Stimulated activated CD8-positive, alpha-beta memory T cell treated with anti-CD3 and anti-CD28 coated beads, Interleukin-7, amount 100 ng/mL, for 4 hours (primary cell): ENCODE data around the gene MYOG.

Experiments used
- DNase-seq, 2 donors: peaks; one replicate each; pipeline ENCODE4 v3.0.0-alpha.2; 2020; ENCODE audit warnings: low read depth in 2 of 2

MYOG gene

GRCh38 chr1:203117611-203118575 is 32.1 kb upstream of the MYOG start:
- no peak for DNase-seq

DNA sequence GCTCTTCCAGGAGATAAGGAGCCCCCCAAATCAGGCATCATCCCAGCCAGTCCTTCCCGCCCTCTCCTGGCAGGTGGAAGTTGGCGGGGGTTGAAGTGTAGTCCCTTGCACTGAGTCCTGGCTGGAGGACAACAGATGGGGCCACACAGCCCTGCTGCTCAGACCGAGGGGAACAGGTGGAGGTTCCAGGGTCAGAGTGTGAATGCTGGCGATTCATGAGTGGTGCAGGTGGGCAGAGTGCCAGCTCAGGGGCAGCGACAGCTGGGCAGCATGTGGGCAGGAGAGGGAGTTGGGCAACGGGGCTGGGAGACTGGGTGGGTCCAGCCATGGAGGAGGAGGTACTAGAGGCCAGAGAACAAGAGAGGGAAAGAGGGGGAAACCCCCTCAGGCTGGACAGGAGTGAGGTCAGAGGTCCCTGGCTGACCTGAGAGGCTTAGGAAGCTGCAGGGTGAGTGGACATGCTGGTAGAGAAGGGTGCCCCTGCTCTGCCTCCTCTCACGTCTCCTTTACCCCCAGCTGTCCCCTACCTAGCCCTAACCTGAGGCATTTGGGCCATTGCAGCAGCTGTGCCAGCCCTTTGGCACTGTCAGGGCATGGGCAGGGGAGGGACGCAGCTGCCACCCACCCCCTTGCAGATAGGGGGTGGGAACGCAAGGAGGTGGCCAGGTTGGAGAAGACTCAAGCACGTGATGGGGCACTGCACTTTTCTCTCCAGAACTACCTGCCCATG is 30.4 kb upstream of the MYOG start:
- DNase-seq, result no peak

DNA sequence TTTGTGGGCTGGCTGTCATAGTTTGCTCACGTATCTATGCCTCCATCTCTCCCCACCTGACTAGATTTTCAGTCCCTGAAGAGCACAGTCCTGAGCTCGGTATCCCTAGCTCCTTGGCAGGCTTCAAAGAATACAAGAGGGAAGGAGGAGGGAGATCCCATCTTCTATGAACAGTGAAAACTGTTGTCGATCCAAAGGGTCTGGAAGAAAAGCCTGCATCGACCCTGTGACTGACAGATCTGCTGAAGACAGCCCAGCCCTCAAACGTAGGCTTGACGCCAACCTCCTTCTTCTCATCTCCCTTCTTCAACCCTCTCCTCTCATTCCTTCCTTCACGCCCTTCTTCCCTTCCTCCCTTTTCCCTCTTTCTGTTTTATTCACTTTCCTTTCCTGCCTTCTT is 28.4 kb upstream of the MYOG start:
- DNase-seq, result no peak

DNA sequence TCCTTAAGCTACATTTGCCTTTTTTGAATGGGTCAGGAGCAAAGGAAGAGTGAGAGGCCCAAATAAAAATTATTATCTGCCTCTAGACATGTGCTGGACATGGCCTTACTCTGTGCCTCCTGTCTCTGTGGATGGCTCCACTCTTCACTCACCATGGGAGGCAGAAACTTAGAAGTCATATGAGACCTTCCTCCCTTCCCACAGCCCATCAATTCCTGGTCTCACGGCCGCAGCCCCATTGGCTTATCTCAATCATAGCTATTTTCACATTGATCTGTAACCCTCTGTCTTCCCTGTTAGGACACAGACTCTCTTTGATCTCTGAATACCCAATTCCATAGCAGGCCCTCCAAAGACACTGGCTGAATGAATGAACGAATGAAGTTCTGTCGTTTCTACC is 27.5 kb upstream of the MYOG start:
- DNase-seq, result no peak

DNA sequence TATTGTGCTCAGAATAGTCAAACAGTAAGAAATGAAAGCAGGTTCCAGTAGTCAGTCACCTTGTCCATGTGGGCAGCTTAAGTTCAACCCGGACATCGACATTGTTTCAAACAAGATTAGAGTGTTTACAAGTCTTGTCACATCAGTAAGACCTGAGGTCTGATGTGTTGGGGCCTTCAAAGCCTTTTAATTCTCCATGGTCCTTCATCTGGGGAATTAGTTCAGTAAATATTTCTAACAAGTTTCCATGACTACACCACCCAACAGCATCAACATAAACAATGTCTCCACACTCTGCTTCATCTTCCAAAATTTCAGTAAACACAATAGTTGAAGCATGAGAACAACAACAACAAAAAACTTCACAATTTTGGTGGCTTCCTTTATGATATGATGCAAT is 26.7 kb upstream of the MYOG start:
- no peak for DNase-seq

- DNase-seq, result no peak
Observed at GRCh38 chr1:203104789-203105390, 19.1 kb upstream of the MYOG start.

DNA sequence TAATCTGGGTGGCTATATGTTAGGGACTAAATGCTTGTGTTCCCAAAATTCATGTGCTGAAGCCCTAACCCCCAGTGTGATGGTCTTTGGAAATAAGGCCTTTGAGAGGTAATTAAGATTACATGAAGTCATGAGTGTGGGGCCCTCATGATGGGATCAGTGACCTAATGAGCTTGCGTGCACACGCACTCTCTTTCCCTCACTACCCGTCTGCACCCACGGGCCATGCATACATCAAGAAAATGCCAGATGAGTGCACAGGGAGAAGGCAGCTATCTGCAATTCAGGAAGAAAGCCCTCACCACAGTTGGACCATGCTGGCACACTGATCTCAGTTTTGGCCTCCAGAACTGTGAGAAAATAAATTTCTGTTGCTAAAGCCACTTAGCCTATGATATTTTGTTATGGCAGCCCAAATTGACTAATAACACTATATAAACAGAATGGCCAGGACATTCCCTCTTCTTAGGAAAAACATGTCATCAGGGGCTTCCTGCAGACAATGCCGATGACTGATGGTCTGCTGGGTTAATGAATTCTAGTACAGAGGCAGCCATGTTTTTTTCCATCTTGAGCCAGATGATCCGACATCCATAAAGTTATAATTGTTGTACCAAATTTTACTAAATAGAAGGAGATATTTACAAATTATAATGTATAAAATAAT is 18.1 kb upstream of the MYOG start:
- DNase-seq, result no peak

- DNase-seq, result no peak
Observed at GRCh38 chr1:203103216-203103615, 17.4 kb upstream of the MYOG start.

DNA sequence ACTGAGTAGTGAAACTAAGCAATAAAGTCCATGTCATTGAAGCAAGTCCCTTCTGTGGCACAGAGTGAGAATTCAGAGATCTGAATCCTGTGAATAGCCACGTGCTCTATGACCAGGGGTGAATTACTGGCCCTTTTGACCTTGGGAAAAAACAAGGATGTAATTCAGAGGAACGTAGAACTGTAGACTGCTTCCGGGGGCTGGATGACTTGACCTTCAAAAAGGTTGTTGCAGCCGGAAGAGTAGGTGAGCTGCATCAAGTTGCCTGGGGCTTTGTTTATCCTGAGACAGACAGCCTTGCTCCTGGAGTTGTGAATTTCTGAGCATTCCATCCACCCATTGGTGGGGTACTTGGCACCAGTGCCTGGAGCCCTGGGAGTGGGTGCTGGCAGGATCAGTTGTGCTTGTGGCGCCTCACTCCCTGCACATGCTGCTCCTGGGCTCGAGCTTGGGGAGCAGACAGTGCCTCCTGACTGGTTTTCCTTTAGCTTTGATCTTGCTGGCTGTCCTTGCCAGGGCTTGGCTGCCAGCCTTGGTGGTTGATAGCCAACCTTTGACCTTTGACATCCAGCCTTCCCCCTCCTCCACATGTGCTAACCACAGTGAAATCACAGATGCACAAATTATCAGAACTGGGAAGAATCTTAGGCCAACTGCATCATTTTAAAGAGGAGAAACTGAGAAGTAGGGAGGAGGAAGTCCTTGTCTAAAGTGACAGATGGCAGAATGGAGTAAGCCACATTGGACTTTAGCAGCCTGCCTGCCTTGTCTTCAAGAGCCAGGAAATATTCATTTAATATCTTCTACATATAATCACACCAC is 16.2 kb upstream of the MYOG start:
- no peak for DNase-seq

DNA sequence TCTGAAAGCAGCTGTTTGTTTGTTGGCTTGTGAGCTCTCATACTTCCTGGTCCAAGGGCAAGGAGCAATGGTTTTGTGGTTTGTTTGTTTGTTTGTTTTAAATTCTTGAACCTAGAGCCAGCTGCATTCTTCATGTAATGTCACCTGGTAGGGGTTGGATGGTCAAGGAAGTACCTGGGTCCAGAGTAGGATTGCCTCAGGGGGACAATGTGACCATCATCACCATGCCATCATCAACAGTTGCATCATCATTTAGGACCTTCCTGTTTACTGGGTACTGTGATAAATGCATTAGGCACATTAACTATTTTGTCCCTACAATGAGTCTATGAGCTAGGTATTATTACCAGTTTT is 14.7 kb upstream of the MYOG start:
- no peak for DNase-seq

- DNase-seq, result no peak
Observed at GRCh38 chr1:203099805-203100515, 14.1 kb upstream of the MYOG start.

DNA sequence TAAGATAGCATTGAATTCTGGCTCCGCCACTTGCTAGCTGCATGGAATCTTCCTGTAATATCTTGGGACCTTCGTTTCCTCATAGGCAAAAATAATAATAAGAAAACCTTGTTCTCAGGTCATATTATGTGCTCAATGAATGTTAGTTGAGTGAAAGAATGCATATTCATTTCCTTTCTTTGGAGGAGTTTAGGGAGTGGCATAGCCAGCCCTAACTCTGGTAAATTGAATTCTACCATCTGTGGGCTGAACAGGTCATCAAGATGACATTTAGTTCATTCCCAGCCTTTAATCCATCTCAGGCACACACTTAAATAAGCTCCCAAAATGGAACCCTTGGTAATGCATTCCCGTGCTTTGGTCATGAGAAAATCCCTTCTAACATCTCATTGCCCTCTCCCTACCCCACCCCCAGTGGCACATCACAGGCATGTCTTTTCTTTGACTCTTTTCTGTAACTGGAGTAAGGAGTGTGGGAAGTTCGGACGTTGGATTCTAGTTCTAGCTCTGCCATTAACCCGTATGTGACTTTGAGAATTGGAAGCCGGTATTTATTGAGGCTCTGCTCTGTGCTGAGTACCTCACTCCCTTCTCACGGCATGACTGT is 13.2 kb upstream of the MYOG start:
- DNase-seq, result no peak

- no peak for DNase-seq
Observed at GRCh38 chr1:203098445-203098844, 12.6 kb upstream of the MYOG start.

- DNase-seq, result no peak
Observed at GRCh38 chr1:203097001-203097400, 11.2 kb upstream of the MYOG start.

DNA sequence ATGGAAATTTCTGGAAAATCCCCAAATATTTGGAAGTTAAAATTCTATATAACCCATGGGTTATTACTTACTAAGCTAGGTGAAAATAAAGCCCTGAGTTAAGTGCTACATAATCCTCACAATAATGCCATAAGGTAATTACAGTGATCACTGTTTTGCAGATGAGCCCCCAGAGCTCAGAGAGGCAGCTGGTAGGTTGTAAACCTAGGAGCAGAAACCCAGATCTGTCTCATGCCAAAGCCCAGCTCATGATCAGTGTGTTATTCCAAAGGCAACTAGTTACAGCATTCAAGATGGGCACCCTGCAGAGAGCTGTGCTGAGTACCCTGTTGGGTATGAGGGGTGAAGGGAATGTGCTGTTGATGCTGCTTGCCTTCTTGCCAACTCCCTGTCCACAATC is 10.8 kb upstream of the MYOG start:
- no peak for DNase-seq

DNA sequence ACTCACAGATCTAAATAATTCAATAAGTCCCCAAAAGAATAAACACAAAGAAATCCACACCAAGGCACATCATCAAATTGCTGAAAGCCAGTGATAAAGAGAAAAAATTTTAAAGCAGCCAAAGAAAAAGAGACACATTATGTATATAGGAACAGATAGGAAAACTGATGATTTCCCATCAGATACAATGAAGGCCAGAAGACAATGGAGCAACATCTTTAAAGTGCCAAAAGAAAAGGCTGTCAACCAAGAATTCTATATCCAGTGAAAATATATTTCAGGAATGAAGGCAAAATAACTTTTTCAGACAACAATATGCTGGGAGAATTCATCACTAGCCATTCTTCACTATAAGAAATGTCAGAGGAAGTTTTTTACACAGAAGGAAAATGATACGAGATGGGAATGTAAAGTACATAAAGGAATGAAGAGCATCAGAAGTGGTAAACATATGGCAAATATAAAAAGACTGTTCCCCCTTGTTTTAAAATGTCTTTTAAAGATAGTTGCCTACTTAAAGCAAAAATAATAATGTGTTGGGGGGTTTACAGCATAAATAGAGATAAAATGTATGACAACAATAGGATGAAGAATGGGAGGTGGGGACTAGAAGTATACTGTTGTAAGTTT is 9.4 kb upstream of the MYOG start:
- no peak for DNase-seq

- no peak for DNase-seq
Observed at GRCh38 chr1:203093754-203094410, 8.1 kb upstream of the MYOG start.

GRCh38 chr1:203091761-203092330 is 6.0 kb upstream of the MYOG start:
- no peak for DNase-seq

DNA sequence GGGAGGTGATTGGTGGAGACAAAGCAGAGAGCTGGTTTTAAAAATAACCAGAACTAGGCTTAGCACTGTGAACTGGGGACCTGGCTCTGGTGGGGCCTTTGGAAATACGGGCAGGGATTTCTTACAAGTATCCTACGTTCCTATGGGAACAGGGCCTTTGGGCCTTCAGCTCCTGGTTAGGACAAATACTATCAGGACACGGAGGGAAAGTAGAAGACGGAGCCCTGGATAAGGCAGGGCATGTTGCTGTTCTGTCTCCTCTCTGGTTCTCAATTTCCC is 5.3 kb upstream of the MYOG start:
- DNase-seq, result no peak
